Activated T-helper 17 cell treated with anti-CD3 and anti-CD28 coated beads, Interleukin-2, amount 50 U/mL, for 72 hours (primary cell): ENCODE results near the gene GTF2H4. TPM values are rescaled to one million over a fixed set of nuclear protein-coding genes. Genes with fewer than 3 reads are reported as not detected.
"Not testable (repeated sequence)": the region's sequence is repeated elsewhere in the genome, so short reads cannot be mapped to it uniquely, and the experiment has no call there.

ENCODE experiments used
- ATAC-seq: fragments of 150-1000 bp; cut with Tn5 transposase; replicated peaks from 2 replicates; pipeline ENCODE4 v1.10.0; 2021; ENCODE audit warnings: mild to moderate bottlenecking, moderate library complexity
- H3K27ac Mint-ChIP-seq: one replicate; pipeline ENCODE4 v1.8.0; 2022; ENCODE audit warnings: mixed read lengths
- H3K27me3 Mint-ChIP-seq: one replicate; pipeline ENCODE4 v1.8.0; 2022; ENCODE audit warnings: mixed read lengths
- H3K36me3 Mint-ChIP-seq: one replicate; pipeline ENCODE4 v1.8.0; 2022; ENCODE audit warnings: low read depth, mild to moderate bottlenecking, mixed read lengths
- H3K4me1 Mint-ChIP-seq: one replicate; pipeline ENCODE4 v1.8.0; 2022; ENCODE audit warnings: mixed read lengths
- H3K4me3 Mint-ChIP-seq: one replicate; pipeline ENCODE4 v1.8.0; 2022; ENCODE audit warnings: mild to moderate bottlenecking, mixed read lengths
- H3K9me3 Mint-ChIP-seq: one replicate; pipeline ENCODE4 v1.8.0; 2022; ENCODE audit warnings: mixed read lengths
- total RNA-seq, 2 donors: library from RNA; stranded (reverse); gene quantifications; one replicate each; pipeline ENCODE4 v1.2.3, GENCODE V29; 2022

Gene GTF2H4
- total RNA-seq, 2 donors from 2014 or later = 34.3 to 39.9 TPM

GRCh38 chr6:30915591-30915946, 7.6 kb downstream of the GTF2H4 start:
- H3K27me3 Mint-ChIP-seq = no peaks in the 10 kb centered on the region
- H3K4me1 Mint-ChIP-seq = peaks cover 12% of the 10 kb centered on the region
- peaks cover 92% of the 10 kb centered on the region for H3K36me3 Mint-ChIP-seq
- H3K4me3 Mint-ChIP-seq = peak overlapping the region; percentile 94
- no peaks in the 10 kb centered on the region for H3K9me3 Mint-ChIP-seq
- peak overlapping the region; percentile 93 for H3K27ac Mint-ChIP-seq
- ATAC-seq = no peak

- Mint-ChIP-seq H3K36me3 (peaks cover 92% of the 10 kb centered on the region), H3K9me3 (no peaks in the 10 kb centered on the region), H3K27ac (peak overlapping the region; percentile 23), H3K4me1 (peaks cover 12% of the 10 kb centered on the region), H3K27me3 (no peaks in the 10 kb centered on the region), H3K4me3 (no peak overlapping the region)
- ATAC-seq = no peak
Measured at GRCh38 chr6:30917041-30917440, 9.0 kb downstream of the GTF2H4 start.

GRCh38 chr6:30917487-30917886, 9.5 kb downstream of the GTF2H4 start:
- Mint-ChIP-seq H3K4me3 (no peak overlapping the region), H3K36me3 (peaks cover 92% of the 10 kb centered on the region), H3K27me3 (no peaks in the 10 kb centered on the region), H3K4me1 (peaks cover 12% of the 10 kb centered on the region), H3K9me3 (no peaks in the 10 kb centered on the region), H3K27ac (peak overlapping the region; percentile 22)
- no peak for ATAC-seq

- Mint-ChIP-seq H3K27ac (no peak overlapping the region), H3K4me3 (no peak overlapping the region), H3K9me3 (no peaks in the 10 kb centered on the region), H3K36me3 (peaks cover 92% of the 10 kb centered on the region), H3K4me1 (peaks cover 12% of the 10 kb centered on the region), H3K27me3 (no peaks in the 10 kb centered on the region)
- no peak for ATAC-seq
Measured at GRCh38 chr6:30918670-30919069, 10.7 kb downstream of the GTF2H4 start.

GRCh38 chr6:30922447-30922852, 14.4 kb downstream of the GTF2H4 start:
- H3K36me3 Mint-ChIP-seq = peaks cover 91% of the 10 kb centered on the region

GRCh38 chr6:30924040-30924627, 16.1 kb downstream of the GTF2H4 start:
- not testable (repeated sequence) for H3K4me3 Mint-ChIP-seq, ATAC-seq, H3K27me3 Mint-ChIP-seq, H3K9me3 Mint-ChIP-seq, H3K27ac Mint-ChIP-seq, H3K4me1 Mint-ChIP-seq
- H3K36me3 Mint-ChIP-seq = peaks cover 86% of the 10 kb centered on the region

More at GRCh38 chr6:30922447-30922852, 14.4 kb downstream of the GTF2H4 start:
- Mint-ChIP-seq H3K4me1 (no peaks in the 10 kb centered on the region), H3K27me3 (no peaks in the 10 kb centered on the region), H3K27ac (peak overlapping the region; percentile 34), H3K9me3 (no peaks in the 10 kb centered on the region), H3K4me3 (no peak overlapping the region)
- ATAC-seq = no peak

- H3K27me3 Mint-ChIP-seq = no peaks in the 10 kb centered on the region
- no peak overlapping the region for H3K4me3 Mint-ChIP-seq
- no peak overlapping the region for H3K27ac Mint-ChIP-seq
- ATAC-seq = no peak
- peaks cover 4% of the 10 kb centered on the region for H3K9me3 Mint-ChIP-seq
- H3K4me1 Mint-ChIP-seq = no peaks in the 10 kb centered on the region
- peaks cover 61% of the 10 kb centered on the region for H3K36me3 Mint-ChIP-seq
Measured at GRCh38 chr6:30926644-30927043, 18.6 kb downstream of the GTF2H4 start.

- not testable (repeated sequence) for H3K4me1 Mint-ChIP-seq, H3K27me3 Mint-ChIP-seq, H3K9me3 Mint-ChIP-seq, H3K4me3 Mint-ChIP-seq, ATAC-seq, H3K27ac Mint-ChIP-seq
- H3K36me3 Mint-ChIP-seq = peaks cover 57% of the 10 kb centered on the region
Measured at GRCh38 chr6:30927080-30927479, 19.1 kb downstream of the GTF2H4 start.

GRCh38 chr6:30928677-30929076, 20.7 kb downstream of the GTF2H4 start:
- H3K36me3 Mint-ChIP-seq = peaks cover 41% of the 10 kb centered on the region
- ATAC-seq = no peak
- H3K4me3 Mint-ChIP-seq = no peak overlapping the region
- H3K4me1 Mint-ChIP-seq = no peaks in the 10 kb centered on the region
- no peaks in the 10 kb centered on the region for H3K27me3 Mint-ChIP-seq
- peaks cover 4% of the 10 kb centered on the region for H3K9me3 Mint-ChIP-seq
- H3K27ac Mint-ChIP-seq = no peak overlapping the region

GRCh38 chr6:30930506-30930905, 22.5 kb downstream of the GTF2H4 start:
- Mint-ChIP-seq H3K27me3 (no peaks in the 10 kb centered on the region), H3K4me1 (no peaks in the 10 kb centered on the region), H3K9me3 (peaks cover 4% of the 10 kb centered on the region), H3K27ac (no peak overlapping the region), H3K36me3 (peaks cover 28% of the 10 kb centered on the region), H3K4me3 (no peak overlapping the region)
- ATAC-seq = no peak

GRCh38 chr6:30931272-30931671, 23.3 kb downstream of the GTF2H4 start:
- Mint-ChIP-seq H3K4me3 (no peak overlapping the region), H3K36me3 (peaks cover 23% of the 10 kb centered on the region), H3K27me3 (no peaks in the 10 kb centered on the region), H3K9me3 (peaks cover 4% of the 10 kb centered on the region), H3K4me1 (no peaks in the 10 kb centered on the region), H3K27ac (no peak overlapping the region)
- no peak for ATAC-seq

- H3K27me3 Mint-ChIP-seq = no peaks in the 10 kb centered on the region
- H3K4me3 Mint-ChIP-seq = no peak within 1 kb of the TSS
- H3K4me1 Mint-ChIP-seq = no peaks in the 10 kb centered on the region
- peaks cover 4% of the 10 kb centered on the region for H3K9me3 Mint-ChIP-seq
- no peak for ATAC-seq
- peaks cover 15% of the 10 kb centered on the region for H3K36me3 Mint-ChIP-seq
- H3K27ac Mint-ChIP-seq = no peak within 1 kb of the TSS
Measured at GRCh38 chr6:30931969-30932645, 24.1 kb downstream of the GTF2H4 start, which contains the start of gene SFTA2. Gene SFTA2 (minus strand): TSS chr6:30932170. CDS start chr6:30932096, 74 bp downstream.

- ATAC-seq = no peak
- H3K36me3 Mint-ChIP-seq = peaks cover 8% of the 10 kb centered on the region
- no peak overlapping the region for H3K27ac Mint-ChIP-seq
- H3K27me3 Mint-ChIP-seq = no peaks in the 10 kb centered on the region
- H3K4me3 Mint-ChIP-seq = no peak overlapping the region
- H3K9me3 Mint-ChIP-seq = peaks cover 4% of the 10 kb centered on the region
- no peaks in the 10 kb centered on the region for H3K4me1 Mint-ChIP-seq
Measured at GRCh38 chr6:30932665-30933365, 24.8 kb downstream of the GTF2H4 start.

GRCh38 chr6:30935018-30935417, 27.0 kb downstream of the GTF2H4 start:
- Mint-ChIP-seq H3K4me1 (no peaks in the 10 kb centered on the region), H3K27me3 (peaks cover 2% of the 10 kb centered on the region), H3K9me3 (no peaks in the 10 kb centered on the region), H3K36me3 (no peaks in the 10 kb centered on the region), H3K27ac (no peak overlapping the region), H3K4me3 (no peak overlapping the region)
- no peak for ATAC-seq

- Mint-ChIP-seq H3K27me3 (peaks cover 17% of the 10 kb centered on the region), H3K4me3 (no peak overlapping the region), H3K9me3 (no peaks in the 10 kb centered on the region), H3K36me3 (no peaks in the 10 kb centered on the region), H3K27ac (no peak overlapping the region), H3K4me1 (no peaks in the 10 kb centered on the region)
- no peak for ATAC-seq
Measured at GRCh38 chr6:30937265-30937664, 29.3 kb downstream of the GTF2H4 start.
